GM13976 (cell line): ENCODE results near the gene DLEC1.
"Not testable (repeated sequence)": the region's sequence is repeated elsewhere in the genome, so short reads cannot be mapped to it uniquely, and the experiment has no call there.

Experiments used
- DNase-seq: peaks from one replicate; pipeline ENCODE4 v3.0.0; 2012; ENCODE audit warnings: low spot score
- in situ Hi-C: fragments of 300-500 bp; cut with MboI; formaldehyde crosslinking; loops from one replicate; pipeline ENCODE4 v1.12.0; 2022; ENCODE audit warnings: low sequenced_read_pairs, mixed read lengths, inconsistent platforms; ENCODE audit not compliant: unreplicated experiment
- TF ChIP-seq, protein P1 (sequence below): IDR thresholded peaks from 2 replicates; pipeline ENCODE4 v1.5.1; 2012; ENCODE audit warnings: borderline replicate concordance, mild to moderate bottlenecking; ENCODE audit not compliant: insufficient read depth; ENCODE audit errors: extremely low read depth, missing control alignments, control extremely low read depth

DLEC1 gene

DNA sequence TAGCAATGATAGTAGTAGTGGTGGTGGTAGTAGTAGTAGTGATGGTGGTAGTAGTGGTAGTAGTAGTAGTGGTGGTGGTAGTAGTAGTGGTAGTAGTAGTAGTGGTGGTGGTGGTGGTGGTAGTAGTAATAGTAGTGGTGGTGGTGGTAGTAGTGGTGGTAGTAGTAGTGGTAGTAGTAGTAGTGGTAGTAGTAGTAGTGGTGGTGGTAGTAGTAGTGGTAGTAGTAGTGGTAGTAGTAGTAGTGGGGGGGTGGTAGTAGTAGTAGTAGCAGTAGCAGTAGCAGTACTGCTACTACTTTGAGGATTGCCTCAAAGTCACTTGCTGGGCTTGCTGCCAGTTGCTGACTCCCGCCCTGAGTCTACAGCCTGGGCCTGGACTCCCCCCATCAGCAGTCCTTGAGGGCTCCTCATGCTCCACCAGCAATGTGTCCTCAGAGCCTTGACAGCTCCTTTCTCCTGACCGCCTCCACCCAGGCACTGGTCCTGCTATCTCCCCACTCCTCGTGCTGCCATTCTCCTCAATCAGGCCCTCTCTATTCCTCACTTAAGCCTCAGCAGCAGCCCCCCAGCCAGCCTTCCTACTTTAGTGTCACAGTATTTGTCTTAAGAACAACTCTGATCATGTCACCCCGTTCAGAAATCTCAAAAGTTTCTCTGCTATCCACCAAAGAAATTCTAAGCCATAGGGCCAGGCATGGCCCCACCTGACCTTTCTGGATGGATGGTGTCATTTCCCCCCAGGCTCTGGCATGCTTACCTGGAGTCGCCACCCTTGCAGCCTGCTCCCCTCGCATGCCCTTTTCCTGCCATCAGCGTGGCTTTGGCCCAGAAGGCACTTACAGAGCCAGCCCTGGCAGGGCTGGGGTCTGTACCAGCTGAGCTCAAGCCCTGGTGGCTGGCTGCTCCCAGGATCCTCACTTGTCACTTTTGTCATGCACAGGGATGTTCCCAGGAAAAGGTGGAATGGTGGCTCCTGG is 45.6 kb downstream of the DLEC1 start:
- DNase-seq, result no peak
- in situ Hi-C loops, result no loop called here
- TF ChIP-seq, protein P1, sequence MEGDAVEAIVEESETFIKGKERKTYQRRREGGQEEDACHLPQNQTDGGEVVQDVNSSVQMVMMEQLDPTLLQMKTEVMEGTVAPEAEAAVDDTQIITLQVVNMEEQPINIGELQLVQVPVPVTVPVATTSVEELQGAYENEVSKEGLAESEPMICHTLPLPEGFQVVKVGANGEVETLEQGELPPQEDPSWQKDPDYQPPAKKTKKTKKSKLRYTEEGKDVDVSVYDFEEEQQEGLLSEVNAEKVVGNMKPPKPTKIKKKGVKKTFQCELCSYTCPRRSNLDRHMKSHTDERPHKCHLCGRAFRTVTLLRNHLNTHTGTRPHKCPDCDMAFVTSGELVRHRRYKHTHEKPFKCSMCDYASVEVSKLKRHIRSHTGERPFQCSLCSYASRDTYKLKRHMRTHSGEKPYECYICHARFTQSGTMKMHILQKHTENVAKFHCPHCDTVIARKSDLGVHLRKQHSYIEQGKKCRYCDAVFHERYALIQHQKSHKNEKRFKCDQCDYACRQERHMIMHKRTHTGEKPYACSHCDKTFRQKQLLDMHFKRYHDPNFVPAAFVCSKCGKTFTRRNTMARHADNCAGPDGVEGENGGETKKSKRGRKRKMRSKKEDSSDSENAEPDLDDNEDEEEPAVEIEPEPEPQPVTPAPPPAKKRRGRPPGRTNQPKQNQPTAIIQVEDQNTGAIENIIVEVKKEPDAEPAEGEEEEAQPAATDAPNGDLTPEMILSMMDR, result no peak

DNA sequence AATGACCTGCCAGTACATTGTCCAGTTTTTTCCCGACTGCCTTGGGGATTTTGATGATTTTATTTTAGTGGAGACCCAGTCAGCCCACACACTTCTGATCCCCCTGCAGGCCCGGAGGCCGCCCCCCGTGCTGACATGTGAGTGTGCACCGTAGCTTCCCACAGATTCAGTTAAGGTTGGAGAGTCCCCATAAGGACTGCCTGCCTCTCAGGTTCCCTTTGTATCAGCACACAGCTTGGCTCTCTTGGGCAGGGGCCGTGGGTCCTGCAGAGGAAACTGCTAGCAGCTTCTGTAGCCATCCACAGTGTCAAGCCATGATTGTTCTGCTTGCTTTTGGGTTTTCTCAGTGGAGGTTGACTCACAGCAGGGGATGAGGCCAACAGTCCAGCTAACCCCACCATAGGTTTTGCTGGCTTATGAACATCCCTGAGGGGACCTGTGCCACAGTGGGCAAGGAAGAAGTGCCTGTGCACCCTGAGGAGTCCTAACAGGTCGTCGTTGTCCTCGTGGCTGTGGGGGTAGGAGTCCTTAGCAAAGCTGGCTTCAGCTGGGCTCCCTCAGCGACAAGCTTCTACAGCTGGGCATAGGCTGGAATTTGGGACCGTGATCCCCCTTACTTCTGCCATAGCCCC is 46.4 kb downstream of the DLEC1 start:
- TF ChIP-seq, protein P1, result no peak
- in situ Hi-C loops, result no loop called here
- DNase-seq, result no peak

DNA sequence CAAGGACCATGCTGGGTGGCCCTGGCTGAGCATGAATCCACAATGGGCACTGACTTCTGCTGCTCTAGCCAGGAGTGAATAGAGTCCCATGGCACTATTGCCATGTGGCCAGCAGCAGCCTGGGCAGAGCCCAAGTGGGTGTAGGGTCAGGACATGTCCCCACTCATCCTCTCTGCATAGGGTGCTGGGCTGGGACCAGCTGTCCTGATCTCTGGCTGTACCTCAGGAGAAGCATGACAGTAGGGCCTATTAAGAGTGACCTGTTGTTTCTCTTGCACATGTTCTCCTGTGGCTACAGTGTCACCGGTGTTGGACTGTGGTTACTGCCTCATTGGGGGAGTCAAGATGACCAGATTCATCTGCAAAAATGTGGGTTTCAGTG is 46.9 kb downstream of the DLEC1 start:
- in situ Hi-C loops, result no loop called here
- TF ChIP-seq, protein P1, result no peak
- no peak for DNase-seq

DNA sequence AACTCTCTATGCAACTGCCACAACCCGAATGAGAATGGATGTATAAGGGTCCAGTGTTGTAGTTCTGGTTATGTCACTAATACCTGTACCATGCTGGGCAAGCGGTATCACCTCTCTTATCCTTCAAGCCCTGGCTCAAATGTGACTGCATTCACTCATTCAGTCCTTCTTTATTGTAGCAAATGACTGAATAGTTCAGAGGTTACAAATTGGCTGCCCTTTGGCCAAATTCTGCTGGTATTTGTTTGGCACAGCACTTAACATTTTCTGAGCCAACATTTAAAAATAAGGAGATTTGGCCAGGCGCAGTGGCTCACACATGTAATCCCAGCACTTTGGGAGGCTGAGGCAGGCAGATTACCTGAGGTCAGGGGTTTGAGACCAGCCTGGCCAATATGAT is 47.5 kb downstream of the DLEC1 start:
- in situ Hi-C loops, result no loop called here
- DNase-seq, result no peak
- TF ChIP-seq, protein P1, result no peak

DNA sequence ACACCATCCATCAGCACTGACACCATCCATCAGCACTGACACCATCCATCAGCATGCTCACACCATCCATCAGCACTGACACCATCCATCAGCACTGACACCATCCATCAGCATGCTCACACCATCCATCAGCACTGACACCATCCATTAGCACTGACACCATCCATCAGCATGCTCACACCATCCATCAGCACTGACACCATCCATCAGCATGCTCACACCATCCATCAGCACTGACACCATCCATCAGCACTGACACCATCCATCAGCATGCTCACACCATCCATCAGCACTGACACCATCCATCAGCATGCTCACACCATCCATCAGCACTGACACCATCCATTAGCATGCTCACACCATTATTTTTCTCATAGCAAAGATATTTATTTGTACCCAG is 48.3 kb downstream of the DLEC1 start:
- DNase-seq, in situ Hi-C loops: not testable (repeated sequence)

DNA sequence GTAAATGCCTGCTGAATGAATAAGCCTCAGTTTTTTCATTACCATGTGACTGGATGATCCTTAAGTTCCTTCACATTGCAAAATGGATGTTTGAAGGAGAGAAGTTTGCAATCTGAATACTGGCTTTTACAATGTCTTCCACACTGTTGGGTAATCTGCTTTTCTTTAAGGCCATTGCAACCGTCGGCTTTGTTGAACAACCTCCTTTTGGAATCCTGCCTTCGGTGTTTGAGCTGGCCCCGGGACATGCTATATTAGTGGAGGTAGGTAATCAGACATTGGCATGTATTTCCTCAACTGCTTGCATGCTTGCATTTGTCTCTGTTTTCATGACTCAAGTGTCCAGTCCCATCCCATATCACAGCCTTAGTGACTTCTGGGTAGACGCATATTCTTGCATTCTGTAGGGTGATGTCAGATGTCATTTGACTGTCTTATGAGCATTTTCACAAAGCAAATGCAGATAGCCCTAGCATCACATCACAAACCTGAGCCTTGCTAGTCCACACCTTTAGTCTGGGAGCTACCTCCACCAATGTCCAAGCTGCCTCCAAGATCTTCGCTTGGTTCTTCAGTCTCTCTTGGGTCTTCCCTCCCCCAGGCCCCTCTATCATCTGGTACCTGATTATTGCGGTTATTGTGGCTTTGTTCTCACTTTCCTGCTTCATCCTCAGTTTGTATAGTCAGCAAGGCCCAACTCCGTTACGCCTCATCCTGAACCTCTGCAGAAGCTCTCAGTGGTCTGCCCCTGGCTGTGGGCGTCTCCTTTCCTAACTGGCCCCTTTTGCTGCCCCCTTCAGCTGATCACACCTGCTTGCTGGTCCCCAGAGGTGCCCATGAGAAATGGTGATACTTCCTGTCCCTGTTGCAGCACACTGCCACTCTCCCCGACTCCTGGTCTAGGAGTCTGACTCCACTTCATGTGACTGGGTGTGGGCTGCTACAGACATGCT is 49.4 kb downstream of the DLEC1 start:
- TF ChIP-seq, protein P1, result no peak
- in situ Hi-C loops, result no loop called here
- no peak for DNase-seq
